NCI-H146 treated with DMSO at 0.1 percent for 48 hours (cell line): ENCODE measurements around the gene RBBP5.

ENCODE experiments used
- DNase-seq: peaks from one replicate; lab custom pipeline; 2025; ENCODE audit not compliant: unreplicated experiment; lab: John Stamatoyannopoulos, UW

The RBBP5 gene

GRCh38 chr1:205133287-205133686 lies 11.5 kb upstream of the RBBP5 start:
- no peak for DNase-seq

GRCh38 chr1:205129447-205130029 lies 7.8 kb upstream of the RBBP5 start:
- no peak for DNase-seq

GRCh38 chr1:205128050-205128449 lies 6.3 kb upstream of the RBBP5 start:
- DNase-seq, result no peak

- DNase-seq, result no peak
Observed at GRCh38 chr1:205127646-205128045, 5.9 kb upstream of the RBBP5 start.

- DNase-seq, result no peak
Observed at GRCh38 chr1:205124726-205125125, 2.9 kb upstream of the RBBP5 start.

GRCh38 chr1:205122489-205122882 lies 708 bp upstream of the RBBP5 start:
- no peak for DNase-seq

GRCh38 chr1:205118752-205119151 lies 3.0 kb downstream of the RBBP5 start:
- no peak for DNase-seq

GRCh38 chr1:205111354-205111753 lies 10.4 kb downstream of the RBBP5 start:
- no peak for DNase-seq

GRCh38 chr1:205109711-205110110 lies 12.1 kb downstream of the RBBP5 start:
- no peak for DNase-seq

- DNase-seq, result no peak
Observed at GRCh38 chr1:205109269-205109668, 12.5 kb downstream of the RBBP5 start.

- no peak for DNase-seq
Observed at GRCh38 chr1:205108464-205108863, 13.3 kb downstream of the RBBP5 start.

- no peak for DNase-seq
Observed at GRCh38 chr1:205107327-205107726, 14.5 kb downstream of the RBBP5 start.

- DNase-seq, result no peak
Observed at GRCh38 chr1:205102404-205102803, 19.4 kb downstream of the RBBP5 start.

- DNase-seq, result no peak
Observed at GRCh38 chr1:205098242-205098641, 23.5 kb downstream of the RBBP5 start.

- no peak for DNase-seq
Observed at GRCh38 chr1:205095422-205095821, 26.4 kb downstream of the RBBP5 start.

- DNase-seq, result no peak
Observed at GRCh38 chr1:205091043-205091740, 30.6 kb downstream of the RBBP5 start.

GRCh38 chr1:205088341-205088740 lies 33.4 kb downstream of the RBBP5 start:
- no peak for DNase-seq

- DNase-seq, result no peak
Observed at GRCh38 chr1:205084360-205084759, 37.4 kb downstream of the RBBP5 start, which contains the start of gene TMEM81. Gene TMEM81 (minus strand): TSS chr1:205084460. CDS start chr1:205084320, 140 bp downstream.

- no peak for DNase-seq
Observed at GRCh38 chr1:205082431-205082830, 39.3 kb downstream of the RBBP5 start.

GRCh38 chr1:205077934-205078311 lies 43.9 kb downstream of the RBBP5 start:
- no peak for DNase-seq

GRCh38 chr1:205077158-205077933 lies 44.4 kb downstream of the RBBP5 start:
- no peak for DNase-seq

GRCh38 chr1:205076245-205076761 lies 45.5 kb downstream of the RBBP5 start:
- DNase-seq, result no peak
